IMR-90 (cell line): ENCODE results near the gene HLA-B. TPM values are rescaled to one million over a fixed set of nuclear protein-coding genes. Genes with fewer than 3 reads are reported as not detected.

Source experiments
- ATAC-seq: fragments of 200-7000 bp; cut with Tn5 transposase; 2 replicates; pipeline ENCODE4 v1.9.1; 2020; ENCODE audit warnings: low read depth, mild to moderate bottlenecking, moderate library complexity
- BruUV-seq: library from RNA; stranded (reverse); fragments of 400-500 nt; replicated peaks from 2 replicates; lab custom pipeline; 2021; lab: Mats Ljungman, UMichigan
- CTCF ChIA-PET: fragments of 300-600 bp; formaldehyde crosslinking; extraction: SDS; loops from one replicate; lab custom pipeline; 2021; ENCODE audit warnings: antibody characterized with exemption; lab: Yijun Ruan, JAX
- POLR2A ChIA-PET: fragments of 300-600 bp; sonication (Branson Sonifier 250); formaldehyde crosslinking; loops from one replicate; lab custom pipeline; 2022; ENCODE audit warnings: antibody characterized with exemption; ENCODE audit not compliant: unreplicated experiment; lab: Charles Lee
- DNase-seq: peaks from one replicate; pipeline ENCODE4 v3.0.0; 2013
- H2AFZ ChIP-seq: replicated peaks from 2 replicates; pipeline ENCODE3; 2013; ENCODE audit warnings: low read length, mild to moderate bottlenecking; ENCODE audit not compliant: poor library complexity
- H2AK5ac ChIP-seq: 2 replicates; pipeline ENCODE4 v1.6.1; 2013; ENCODE audit warnings: low read depth, low read length, inconsistent platforms
- H2AK9ac ChIP-seq: replicated peaks from 2 replicates; pipeline ENCODE3; 2013; ENCODE audit warnings: mild to moderate bottlenecking, low read depth, low read length, moderate library complexity; ENCODE audit not compliant: poor library complexity
- H2BK120ac ChIP-seq: 2 replicates; pipeline ENCODE4 v1.6.1; 2013; ENCODE audit warnings: low read depth, low read length, inconsistent platforms
- H2BK15ac ChIP-seq: 3 replicates; pipeline ENCODE4 v1.6.1; 2013; ENCODE audit warnings: low read depth, low read length, inconsistent platforms
- H2BK20ac ChIP-seq: 2 replicates; pipeline ENCODE4 v1.6.1; 2013; ENCODE audit warnings: low read depth, mild to moderate bottlenecking, inconsistent platforms, low read length, moderate library complexity
- H2BK5ac ChIP-seq: 2 replicates; pipeline ENCODE4 v1.6.1; 2013; ENCODE audit warnings: mild to moderate bottlenecking, low read depth, low read length, inconsistent platforms; ENCODE audit not compliant: poor library complexity, severe bottlenecking
- H3K14ac ChIP-seq: replicated peaks from 2 replicates; pipeline ENCODE4 v1.6.1; 2013; ENCODE audit warnings: low read depth, low read length, inconsistent platforms
- H3K18ac ChIP-seq: 2 replicates; pipeline ENCODE4 v1.6.1; 2013; ENCODE audit warnings: low read depth, low read length, control low read depth
- H3K23ac ChIP-seq: 2 replicates; pipeline ENCODE4 v1.6.1; 2013; ENCODE audit warnings: low read depth, low read length, inconsistent platforms
- H3K27ac ChIP-seq: 2 replicates; pipeline ENCODE4 v1.5.1; 2013; ENCODE audit warnings: mild to moderate bottlenecking, control low read depth, low read length; ENCODE audit not compliant: insufficient read depth
- H3K27me3 ChIP-seq: 2 replicates; pipeline ENCODE4 v1.6.1; 2013; ENCODE audit warnings: low read length; ENCODE audit not compliant: control insufficient read depth, insufficient read depth
- H3K36me3 ChIP-seq: 2 replicates; pipeline ENCODE4 v1.6.1; 2013; ENCODE audit warnings: low read length, mixed read lengths; ENCODE audit not compliant: control insufficient read depth, insufficient read depth
- H3K4ac ChIP-seq: 2 replicates; pipeline ENCODE4 v1.6.1; 2013; ENCODE audit warnings: low read depth, low read length, inconsistent platforms
- H3K4me1 ChIP-seq: 2 replicates; pipeline ENCODE4 v1.6.1; 2013; ENCODE audit warnings: low read length, mixed read lengths; ENCODE audit not compliant: control insufficient read depth, insufficient read depth
- H3K4me2 ChIP-seq: 2 replicates; pipeline ENCODE4 v1.6.1; 2013; ENCODE audit warnings: low read depth, mild to moderate bottlenecking, control low read depth, low read length, moderate library complexity
- H3K4me3 ChIP-seq: 2 replicates; pipeline ENCODE4 v1.5.1; 2013; ENCODE audit warnings: low read depth, mild to moderate bottlenecking, control low read depth, low read length, moderate library complexity; ENCODE audit not compliant: insufficient read depth
- H3K56ac ChIP-seq: 2 replicates; pipeline ENCODE4 v1.6.1; 2013; ENCODE audit warnings: low read length, inconsistent platforms; ENCODE audit not compliant: insufficient read depth; ENCODE audit errors: extremely low read depth
- H3K79me1 ChIP-seq, 2 experiments: 2 replicates each; pipeline ENCODE4 v1.6.1; 2013; ENCODE audit warnings: low read length in 2 of 2, inconsistent platforms in 1 of 2, low read depth in 1 of 2
- H3K9ac ChIP-seq: 2 replicates; pipeline ENCODE4 v1.6.1; 2013; ENCODE audit warnings: low read depth, low read length, control low read depth
- H3K9me1 ChIP-seq: 2 replicates; pipeline ENCODE4 v1.6.1; 2013; ENCODE audit warnings: low read length, inconsistent platforms; ENCODE audit not compliant: insufficient read depth
- H3K9me3 ChIP-seq: 2 replicates; pipeline ENCODE4 v1.6.1; 2013; ENCODE audit warnings: low read length; ENCODE audit not compliant: control insufficient read depth, insufficient read depth
- H4K20me1 ChIP-seq: 2 replicates; pipeline ENCODE4 v1.6.1; 2013; ENCODE audit warnings: low read length, inconsistent platforms; ENCODE audit not compliant: insufficient read depth
- H4K5ac ChIP-seq: 2 replicates; pipeline ENCODE4 v1.6.1; 2013; ENCODE audit warnings: mild to moderate bottlenecking, low read depth, low read length, control low read depth
- H4K8ac ChIP-seq, 2 experiments: 2 replicates each; pipeline ENCODE4 v1.6.1; 2013; ENCODE audit warnings: low read depth in 2 of 2, low read length in 2 of 2, control low read depth in 1 of 2, inconsistent platforms in 1 of 2
- H4K91ac ChIP-seq: 2 replicates; pipeline ENCODE4 v1.6.1; 2013; ENCODE audit warnings: low read depth, low read length, inconsistent platforms; ENCODE audit not compliant: insufficient read depth
- BHLHE40 ChIP-seq: fragments of 150-350 bp; IDR thresholded peaks from 2 replicates; pipeline ENCODE4 v1.6.1; 2016; ENCODE audit warnings: mild to moderate bottlenecking, low read depth, low read length
- ELK1 ChIP-seq: fragments of 150-350 bp; IDR thresholded peaks from 2 replicates; pipeline ENCODE4 v1.6.1; 2016; ENCODE audit warnings: low read depth, mild to moderate bottlenecking, low read length, moderate library complexity, borderline replicate concordance
- FOS ChIP-seq: fragments of 150-350 bp; IDR thresholded peaks from 2 replicates; pipeline ENCODE4 v1.6.1; 2016; ENCODE audit warnings: low read depth, low read length
- MAFK ChIP-seq: IDR thresholded peaks from 2 replicates; pipeline ENCODE4 v1.6.1; 2012; ENCODE audit warnings: low read depth, low read length, improper control_type of control experiment
- MXI1 ChIP-seq: IDR thresholded peaks from 2 replicates; pipeline ENCODE4 v1.6.1; 2012; ENCODE audit warnings: low read depth, mild to moderate bottlenecking, low read length, moderate library complexity, borderline replicate concordance
- NFE2L2 ChIP-seq: fragments of 150-350 bp; IDR thresholded peaks from 2 replicates; pipeline ENCODE4 v1.6.1; 2016; ENCODE audit warnings: low read depth, mild to moderate bottlenecking, low read length
- POLR2A ChIP-seq: IDR thresholded peaks from 2 replicates; pipeline ENCODE4 v1.6.1; 2012; ENCODE audit warnings: mild to moderate bottlenecking, low read depth, low read length
- RCOR1 ChIP-seq: IDR thresholded peaks from 2 replicates; pipeline ENCODE4 v1.6.1; 2012; ENCODE audit warnings: mild to moderate bottlenecking, low read length, improper control_type of control experiment; ENCODE audit not compliant: insufficient replicate concordance
- RFX5 ChIP-seq: IDR thresholded peaks from 2 replicates; pipeline ENCODE4 v1.8.0; 2012; ENCODE audit warnings: low read depth, mild to moderate bottlenecking, low read length, moderate library complexity
- SMC3 ChIP-seq: fragments of 150-350 bp; IDR thresholded peaks from 2 replicates; pipeline ENCODE4 v1.6.1; 2016; ENCODE audit warnings: low read depth, mild to moderate bottlenecking, antibody characterized with exemption, low read length, moderate library complexity
- WGBS, 2 experiments: methylation state at CpG; one replicate each; pipeline versions ENCODE4 v1.1.5 to v1.1.7; 2013; ENCODE audit warnings: missing lambda C conversion rate in 2 of 2; ENCODE audit not compliant: insufficient read length in 1 of 2; ENCODE audit errors: extremely low coverage in 2 of 2; 5-methylcytosine and 5-hydroxymethylcytosine counted together
- dilution Hi-C: fragments of 300-500 bp; cut with HindIII; formaldehyde crosslinking; loops from one replicate; pipeline ENCODE4 v1.14.3; 2018; ENCODE audit warnings: low sequenced_read_pairs; ENCODE audit not compliant: unreplicated experiment
- in situ Hi-C: fragments of 300-500 bp; cut with MboI; formaldehyde crosslinking; loops from 3 replicates; pipeline ENCODE4 v1.14.3; 2019; ENCODE audit warnings: low sequenced_read_pairs, inconsistent platforms, mixed read lengths
- intact Hi-C: fragments of 100-400 bp; cut with micrococcal nuclease; formaldehyde crosslinking; loops from 2 replicates; pipeline ENCODE4 v1.10.0; 2022
- polyA plus RNA-seq, 3 experiments: library from polyadenylated mRNA; depleted of rRNA; stranded (reverse); fragments of >200 nt; gene quantifications; 2 replicates each; pipeline ENCODE4 v1.2.3, GENCODE V29; 2012; ENCODE audit warnings: low replicate concordance in 1 of 3
- total RNA-seq: library from RNA; depleted of rRNA; stranded (reverse); fragments of >200 nt; gene quantifications from 2 replicates; pipeline ENCODE4 v1.2.3, GENCODE V29; 2012
- TF ChIP-seq, protein P1 (sequence below): fragments of 150-350 bp; IDR thresholded peaks from 2 replicates; pipeline ENCODE4 v1.6.1; 2017; ENCODE audit warnings: mild to moderate bottlenecking, antibody characterized with exemption, low read length, low read depth
- TF ChIP-seq, protein P2 (sequence below): conservative IDR thresholded peaks from 2 replicates; pipeline ENCODE4 v1.5.1; 2012; ENCODE audit warnings: mild to moderate bottlenecking, low read depth, low read length, improper control_type of control experiment

HLA-B gene
- total and polyA plus RNA-seq, 2 of the 4 experiments (the other 2 are of a cell fraction): 44.1 to 309 TPM

- H3K79me1 ChIP-seq: peaks cover 4 to 55% of the 10 kb centered on the region in 2 experiments; a peak in 3 of 4 replicates
- no peak for DNase-seq
- H3K27ac ChIP-seq: peak overlapping the region; percentile 13; the same call in 1 of the 2 replicates
- peak overlapping the region; percentile 37 for H2BK120ac ChIP-seq
- H2AK9ac ChIP-seq: peak overlapping the region; percentile 61
- no peak overlapping the region for H3K56ac ChIP-seq
- H4K8ac ChIP-seq: peak overlapping the region in 1 of 2 experiments; percentile 47; a peak in 1 of 4 replicates
- peak overlapping the region; percentile 78 for H3K23ac ChIP-seq
- no peak overlapping the region for H4K5ac ChIP-seq
- TF ChIP-seq, protein P1, sequence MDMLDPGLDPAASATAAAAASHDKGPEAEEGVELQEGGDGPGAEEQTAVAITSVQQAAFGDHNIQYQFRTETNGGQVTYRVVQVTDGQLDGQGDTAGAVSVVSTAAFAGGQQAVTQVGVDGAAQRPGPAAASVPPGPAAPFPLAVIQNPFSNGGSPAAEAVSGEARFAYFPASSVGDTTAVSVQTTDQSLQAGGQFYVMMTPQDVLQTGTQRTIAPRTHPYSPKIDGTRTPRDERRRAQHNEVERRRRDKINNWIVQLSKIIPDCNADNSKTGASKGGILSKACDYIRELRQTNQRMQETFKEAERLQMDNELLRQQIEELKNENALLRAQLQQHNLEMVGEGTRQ: no peak
- TF ChIP-seq MAFK (no peak), RFX5 (no peak), FOS (no peak), SMC3 (no peak), RCOR1 (no peak), ELK1 (no peak), POLR2A (no peak), BHLHE40 (no peak), MXI1 (no peak), NFE2L2 (no peak)
- TF ChIP-seq, protein P2, sequence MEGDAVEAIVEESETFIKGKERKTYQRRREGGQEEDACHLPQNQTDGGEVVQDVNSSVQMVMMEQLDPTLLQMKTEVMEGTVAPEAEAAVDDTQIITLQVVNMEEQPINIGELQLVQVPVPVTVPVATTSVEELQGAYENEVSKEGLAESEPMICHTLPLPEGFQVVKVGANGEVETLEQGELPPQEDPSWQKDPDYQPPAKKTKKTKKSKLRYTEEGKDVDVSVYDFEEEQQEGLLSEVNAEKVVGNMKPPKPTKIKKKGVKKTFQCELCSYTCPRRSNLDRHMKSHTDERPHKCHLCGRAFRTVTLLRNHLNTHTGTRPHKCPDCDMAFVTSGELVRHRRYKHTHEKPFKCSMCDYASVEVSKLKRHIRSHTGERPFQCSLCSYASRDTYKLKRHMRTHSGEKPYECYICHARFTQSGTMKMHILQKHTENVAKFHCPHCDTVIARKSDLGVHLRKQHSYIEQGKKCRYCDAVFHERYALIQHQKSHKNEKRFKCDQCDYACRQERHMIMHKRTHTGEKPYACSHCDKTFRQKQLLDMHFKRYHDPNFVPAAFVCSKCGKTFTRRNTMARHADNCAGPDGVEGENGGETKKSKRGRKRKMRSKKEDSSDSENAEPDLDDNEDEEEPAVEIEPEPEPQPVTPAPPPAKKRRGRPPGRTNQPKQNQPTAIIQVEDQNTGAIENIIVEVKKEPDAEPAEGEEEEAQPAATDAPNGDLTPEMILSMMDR: no peak
- ChIA-PET POLR2A (no interaction called here), CTCF (interaction anchor here (0.9 kb wide), 1 partner anchor 40 kb away, joined by 3 read pairs; no protein-coding TSS in a partner anchor)
- peaks cover 5% of the 10 kb centered on the region for H3K4me1 ChIP-seq
- H3K18ac ChIP-seq: no peak overlapping the region
- intact Hi-C loops: loop anchor here (5.0 kb wide), 1 partner anchor 90 kb away; no protein-coding TSS in a partner anchor
- peaks cover 32% of the 10 kb centered on the region for H4K20me1 ChIP-seq
- dilution Hi-C loops: no loop called here
- no peaks in the 10 kb centered on the region for H3K36me3 ChIP-seq
- H2BK5ac ChIP-seq: peak overlapping the region; percentile 15
- peak overlapping the region; percentile 72 for H3K4me2 ChIP-seq
- H2AFZ ChIP-seq: peak overlapping the region; percentile 88
- H3K9ac ChIP-seq: peak overlapping the region; percentile 25; the same call in 1 of the 2 replicates
- peak overlapping the region; percentile 34; the same call in 1 of the 2 replicates for H2BK20ac ChIP-seq
- peak overlapping the region; percentile 83 for H3K4me3 ChIP-seq
- no peak overlapping the region for H4K91ac ChIP-seq
- H2BK15ac ChIP-seq: no peak overlapping the region
- peaks cover 7% of the 10 kb centered on the region for H3K9me1 ChIP-seq
- peak overlapping the region; percentile 68 for H2AK5ac ChIP-seq
- peak overlapping the region; percentile 76 for H3K4ac ChIP-seq
- in situ Hi-C loops: loop anchor here (5.0 kb wide), 1 partner anchor 40 kb away; no protein-coding TSS in a partner anchor
- H3K9me3 ChIP-seq: no peaks in the 10 kb centered on the region
- no peaks in the 10 kb centered on the region for H3K27me3 ChIP-seq
- 44% methylated on average over 10 of the region's 27 CpGs; no CpG with 5 or more reads in 1 of the 2 experiments for WGBS, 2 experiments
- peak overlapping the region; percentile 46; the same call in 1 of the 2 replicates for H3K14ac ChIP-seq
- ATAC-seq: peak; percentile 0; the same call in 1 of the 2 replicates
- BruUV-seq: no TSS peak
Measured at GRCh38 chr6:31402324-31403282, 45.6 kb upstream of the HLA-B start.
